Bone marrow (tissue), 2 donors: Measurements from ENCODE around the gene DLG2.
"Not testable (repeated sequence)": the region's sequence is repeated elsewhere in the genome, so short reads cannot be mapped to it uniquely, and the experiment has no call there.

ENCODE experiments used
- DNase-seq, 2 donors: peaks; one replicate each; lab custom pipeline; 2025; lab: John Stamatoyannopoulos, UW

Gene DLG2

GRCh38 chr11:84372381-84372950 is 1254.7 kb downstream of the DLG2 start:
- no peak for DNase-seq

GRCh38 chr11:84358034-84358433 is 1269.1 kb downstream of the DLG2 start:
- no peak for DNase-seq

DNA sequence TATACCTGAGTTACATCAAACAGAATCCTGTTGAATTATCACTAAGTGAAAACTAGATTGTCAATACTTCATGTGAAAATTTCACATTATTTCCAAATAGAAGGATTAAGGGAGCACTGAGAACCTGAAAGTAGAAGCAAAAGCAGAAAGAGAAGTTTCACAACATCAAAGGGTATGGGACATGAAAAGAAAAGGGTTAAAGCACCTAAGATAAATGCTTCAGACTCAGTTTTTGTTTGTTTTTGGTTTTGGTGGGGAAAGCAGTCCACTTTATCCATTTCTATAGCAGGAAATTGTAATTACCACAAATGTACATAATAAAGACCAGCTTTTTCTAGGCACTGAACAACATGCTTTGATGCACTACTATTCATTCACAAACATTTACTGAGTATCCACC is 1271.2 kb downstream of the DLG2 start:
- no peak for DNase-seq

DNA sequence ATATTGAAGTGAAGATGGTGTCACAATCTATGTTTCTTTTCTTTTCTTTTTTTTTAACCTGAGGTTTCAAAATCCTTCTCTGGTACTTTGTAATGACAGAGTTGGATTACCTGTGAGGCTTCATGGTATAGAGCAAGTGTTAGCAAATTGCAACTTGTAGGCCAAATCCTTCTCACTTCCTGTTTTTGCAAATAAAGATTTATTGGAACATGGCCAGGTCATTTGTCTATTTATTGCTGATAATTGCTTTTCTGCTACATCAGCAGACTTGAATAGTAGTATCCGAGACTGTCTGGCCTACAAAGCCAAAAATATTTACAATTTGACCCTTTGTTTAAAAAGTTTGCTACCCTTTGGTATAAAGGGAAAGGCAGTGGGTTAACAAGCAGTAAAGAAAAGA is 1281.5 kb downstream of the DLG2 start:
- no peak for DNase-seq

DNA sequence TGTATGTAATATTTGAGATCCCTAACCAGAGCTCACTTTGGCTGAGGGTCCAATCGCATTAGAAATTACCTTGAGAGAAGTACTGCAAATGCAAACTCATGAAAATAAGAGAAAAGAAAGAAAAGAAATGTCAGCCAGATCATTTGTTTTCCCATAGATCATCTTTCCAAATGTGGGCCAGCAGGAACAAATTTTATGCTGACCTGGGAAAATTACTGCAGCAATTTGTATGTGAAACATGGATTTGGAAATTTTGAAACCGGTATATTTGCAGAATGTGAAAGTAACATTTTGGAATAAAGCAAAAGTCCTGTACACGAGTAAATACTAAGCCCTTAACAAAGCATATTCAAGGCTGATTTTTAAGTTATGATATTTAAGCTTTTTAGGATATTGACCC is 1282.1 kb downstream of the DLG2 start:
- DNase-seq = no peak

- no peak for DNase-seq
Observed at GRCh38 chr11:84339796-84340195, 1287.3 kb downstream of the DLG2 start.

- no peak for DNase-seq
Observed at GRCh38 chr11:84333221-84333620, 1293.9 kb downstream of the DLG2 start.

- no peak for DNase-seq
Observed at GRCh38 chr11:84322211-84322610, 1304.9 kb downstream of the DLG2 start.

DNA sequence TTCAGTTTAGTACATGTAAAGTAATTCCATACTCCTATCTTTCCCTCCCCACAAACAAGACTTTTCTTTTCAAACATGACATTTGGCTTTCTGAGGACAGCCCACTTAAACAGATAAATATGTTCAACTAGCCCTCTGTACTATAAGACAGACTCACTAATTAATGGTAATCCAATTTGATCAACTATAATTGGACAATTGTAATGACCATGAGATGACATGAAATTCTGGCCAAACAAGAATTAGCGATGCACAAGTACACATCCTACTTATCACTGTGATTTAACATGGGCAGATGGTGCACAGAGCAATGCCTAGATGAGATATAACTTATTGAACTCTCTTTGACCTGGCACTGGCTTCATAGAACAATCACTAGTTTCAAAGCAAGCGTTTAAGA is 1307.3 kb downstream of the DLG2 start:
- DNase-seq = no peak

DNA sequence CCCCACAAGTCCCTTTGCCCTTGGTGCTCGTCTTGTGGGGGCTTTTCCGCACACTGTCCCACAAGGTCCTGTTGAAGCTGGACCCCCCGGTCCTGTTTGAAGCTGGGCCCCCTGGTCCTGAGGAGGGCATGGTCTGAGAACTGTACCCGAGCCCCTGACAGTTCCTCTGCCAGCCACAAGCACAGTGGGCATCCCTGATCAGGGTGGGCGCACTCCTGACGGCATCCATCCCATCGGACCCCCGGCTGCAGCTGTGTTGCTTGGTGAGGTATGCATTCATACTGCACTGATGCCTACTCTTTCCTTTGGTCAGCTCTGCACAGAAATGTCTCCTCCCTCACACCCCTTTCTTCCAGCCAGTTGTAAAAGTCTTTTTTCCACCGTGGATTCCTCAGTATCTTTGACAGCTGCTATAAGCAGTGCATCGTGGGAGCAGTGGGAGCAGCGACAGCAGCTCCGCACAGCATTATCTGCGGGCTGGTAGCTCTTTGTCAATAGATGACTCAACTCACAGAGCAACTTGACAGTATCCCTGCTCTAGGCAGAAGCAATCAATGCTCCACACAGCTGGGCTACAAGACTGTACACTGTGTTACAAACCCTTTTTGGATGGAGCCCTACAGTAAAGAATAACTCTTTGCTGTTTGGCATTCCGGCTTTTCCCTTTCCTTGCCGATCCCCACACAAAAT is 1310.1 kb downstream of the DLG2 start:
- no peak for DNase-seq

DNA sequence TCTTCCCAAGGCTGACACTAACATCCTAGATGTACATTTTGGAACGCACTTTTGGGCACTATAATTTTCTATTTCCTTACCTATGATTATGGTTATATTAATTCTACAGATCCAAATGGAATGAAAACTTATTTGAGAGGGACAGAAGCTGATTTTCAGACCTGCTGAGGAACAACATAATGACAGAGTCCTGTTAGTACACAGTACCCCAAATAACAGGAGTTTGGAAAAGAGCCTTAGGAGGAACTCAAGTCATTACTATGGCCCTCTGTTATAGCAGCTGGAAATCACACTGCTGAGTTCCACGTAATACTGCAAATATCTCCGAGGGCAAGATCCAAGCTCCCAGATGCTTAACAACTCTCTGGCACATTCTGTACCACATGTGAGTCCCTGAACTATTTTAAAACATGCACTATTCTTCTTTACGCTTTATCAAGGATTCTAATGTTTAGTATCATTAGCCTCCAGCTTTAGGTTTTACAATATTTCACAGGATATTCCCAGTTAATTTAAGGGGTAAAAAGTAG is 1313.2 kb downstream of the DLG2 start:
- no peak for DNase-seq

DNA sequence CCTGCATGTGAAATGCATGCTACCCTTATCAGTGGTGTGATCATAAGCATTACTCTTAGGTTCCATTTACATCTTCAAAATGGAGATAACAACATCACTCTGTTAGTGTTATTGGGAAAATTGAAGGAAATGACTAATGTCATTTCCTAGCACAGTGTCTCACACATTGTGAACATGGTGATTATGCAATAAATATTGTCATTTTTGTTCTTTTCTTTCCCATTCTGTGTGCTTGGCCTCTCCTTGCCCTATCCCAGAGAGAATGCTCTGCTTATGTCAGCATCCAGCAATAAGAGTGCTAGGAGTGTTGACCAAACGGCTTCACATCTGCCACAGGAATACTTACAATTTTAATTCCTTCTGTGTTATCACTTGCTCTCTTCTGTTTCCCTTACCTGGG is 1316.9 kb downstream of the DLG2 start:
- no peak for DNase-seq

GRCh38 chr11:84308491-84308890 is 1318.7 kb downstream of the DLG2 start:
- not testable (repeated sequence) for DNase-seq

DNA sequence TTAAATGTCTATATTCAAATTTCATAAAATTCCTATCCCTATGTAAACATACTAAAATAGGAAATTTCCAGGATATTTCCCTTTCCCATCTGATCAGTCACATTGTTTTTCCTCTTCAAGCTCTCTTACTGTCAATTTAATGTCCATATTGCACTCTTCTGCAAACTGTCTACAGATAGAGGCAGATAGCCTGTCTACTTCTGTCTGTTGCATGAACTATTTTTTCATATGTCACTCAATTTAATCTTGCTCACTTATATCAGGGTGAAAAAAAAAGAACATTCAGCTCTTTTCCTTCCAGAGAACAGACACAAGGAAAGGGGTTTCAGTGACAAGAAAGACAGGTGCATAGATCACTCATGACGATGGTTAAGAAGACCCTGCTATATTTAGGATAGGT is 1327.1 kb downstream of the DLG2 start:
- DNase-seq = no peak

DNA sequence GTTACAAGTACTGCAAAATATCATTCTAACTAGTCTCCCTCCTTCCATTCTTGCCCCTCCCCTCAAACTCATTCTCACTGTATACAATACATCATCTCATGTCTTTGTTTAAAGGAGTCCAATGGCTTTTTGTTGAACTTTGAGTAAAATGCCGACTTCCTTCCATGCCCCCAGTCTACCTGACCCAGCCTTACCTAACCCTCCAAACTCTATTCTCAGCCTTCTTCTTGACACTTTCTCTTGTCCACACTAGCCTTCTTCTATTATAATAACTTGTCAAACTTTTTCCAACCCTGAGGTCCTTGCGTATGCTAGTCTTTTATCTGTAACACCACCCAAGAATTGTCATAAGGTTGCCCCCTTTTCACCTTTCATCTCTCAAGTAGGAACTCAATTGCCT is 1329.6 kb downstream of the DLG2 start:
- DNase-seq = no peak

GRCh38 chr11:84295815-84296214 is 1331.3 kb downstream of the DLG2 start:
- no peak for DNase-seq

DNA sequence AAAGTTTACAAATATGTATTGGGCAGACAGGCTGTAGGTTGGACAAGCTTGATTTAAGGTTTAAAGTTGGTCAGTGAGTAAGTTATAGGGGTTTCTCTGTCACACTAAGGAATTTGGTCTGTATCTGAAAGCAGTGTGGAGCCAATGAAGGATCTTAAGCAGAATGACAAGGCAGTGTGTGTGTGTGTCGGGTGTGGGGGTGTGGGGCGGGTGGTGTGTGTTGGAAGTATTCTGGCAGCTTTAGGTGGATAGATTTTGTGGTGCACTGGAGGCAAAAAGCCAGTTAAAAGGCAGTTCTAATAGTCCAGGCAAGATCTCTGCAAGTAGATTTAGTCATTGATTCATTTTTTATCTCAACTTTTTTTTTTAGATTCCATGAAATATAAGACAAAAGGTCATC is 1334.2 kb downstream of the DLG2 start:
- no peak for DNase-seq

GRCh38 chr11:84292006-84292405 is 1335.1 kb downstream of the DLG2 start:
- DNase-seq = no peak

- DNase-seq = no peak
Observed at GRCh38 chr11:84290647-84291046, 1336.5 kb downstream of the DLG2 start.

GRCh38 chr11:84289381-84289906 is 1337.7 kb downstream of the DLG2 start:
- no peak for DNase-seq

DNA sequence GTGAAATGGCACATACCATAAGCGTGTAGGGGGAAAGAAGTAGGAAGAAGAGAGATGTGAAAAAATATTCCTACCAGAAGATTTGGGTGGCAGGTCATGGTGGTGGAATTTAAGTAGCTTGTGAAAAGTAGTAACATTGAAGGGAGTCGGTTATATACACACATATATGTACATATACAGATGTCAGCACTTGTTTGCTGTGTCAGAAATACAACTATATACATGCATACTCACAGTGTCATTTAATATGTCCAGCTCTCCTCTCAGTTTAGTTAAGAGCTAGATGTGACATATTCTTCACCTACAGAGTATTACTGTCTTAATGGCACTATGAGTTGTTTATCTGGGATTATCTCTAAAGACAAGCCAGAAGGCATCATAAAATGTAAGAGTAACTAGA is 1353.6 kb downstream of the DLG2 start:
- DNase-seq = no peak

DNA sequence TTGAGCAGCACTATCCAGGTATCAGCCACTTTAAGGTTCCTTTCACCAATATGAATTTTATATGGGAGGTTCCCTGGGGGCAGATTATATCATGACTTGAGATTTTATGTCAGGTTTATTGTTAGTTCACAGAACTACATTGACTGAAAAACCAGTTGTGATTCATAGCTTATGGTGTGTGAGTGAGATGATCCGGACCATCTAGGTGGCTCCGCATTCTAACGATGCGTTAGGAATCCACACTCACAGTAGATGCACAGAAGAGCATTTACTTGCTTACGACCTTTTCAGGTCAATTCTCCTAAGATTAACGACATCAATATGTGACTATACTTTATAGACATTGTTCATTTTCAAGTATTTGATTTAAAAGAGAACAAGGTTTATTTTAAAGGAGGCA is 1356.7 kb downstream of the DLG2 start:
- DNase-seq = no peak

DNA sequence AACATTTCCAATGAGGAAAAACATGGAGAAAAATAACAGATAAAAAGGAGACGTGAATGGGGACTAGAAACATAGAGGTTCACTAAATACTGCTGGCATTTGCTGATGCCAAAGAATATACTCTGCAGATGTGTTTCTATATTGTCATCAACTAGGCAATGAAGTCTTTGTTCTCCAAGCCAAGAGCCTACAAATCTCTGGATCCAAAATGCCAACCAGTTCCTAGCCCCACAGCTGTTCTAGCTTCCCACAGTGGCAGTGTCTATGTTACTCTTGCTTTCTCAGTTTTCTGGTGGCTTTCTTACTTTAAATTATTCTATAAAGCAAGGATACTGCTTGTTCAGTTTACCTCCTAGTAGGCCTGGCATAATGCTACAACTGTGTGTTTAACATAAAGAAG is 1363.1 kb downstream of the DLG2 start:
- DNase-seq = no peak

DNA sequence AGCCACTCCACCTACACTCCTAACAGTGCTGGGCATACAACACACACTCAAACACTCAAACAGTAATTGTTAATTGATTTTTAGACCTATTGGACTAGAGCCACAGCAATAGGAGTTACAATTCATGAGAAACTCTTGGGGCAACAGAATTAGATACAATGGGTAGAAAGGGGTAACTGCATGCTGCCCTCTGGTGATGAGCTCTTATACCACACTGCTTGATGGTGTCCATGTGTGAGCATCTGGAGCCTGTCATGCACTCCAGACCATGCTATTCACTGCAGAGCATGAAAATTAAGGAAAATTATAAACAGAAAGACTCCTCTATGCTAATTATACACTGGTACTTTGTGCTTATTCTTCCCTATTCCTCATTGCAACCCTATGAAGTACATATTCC is 1365.4 kb downstream of the DLG2 start:
- DNase-seq = no peak
